ENCODE data around the gene CD160. TPM values are rescaled to one million over a fixed set of nuclear protein-coding genes. Genes with fewer than 3 reads are reported as not detected.
"Not testable (repeated sequence)": the region's sequence is repeated elsewhere in the genome, so short reads cannot be mapped to it uniquely, and the experiment has no call there.

The CD160 gene
- total RNA-seq, 6 experiments from 2014 or later: 0.19 to 1.5 (median 0.91) TPM; not detected in 2

GRCh38 chr1:145764231-145764940, 45.1 kb downstream of the CD160 start:
- H3K4me3 ChIP-seq; H3K27me3 ChIP-seq; ATAC-seq; DNase-seq; H3K9me3 ChIP-seq; intact Hi-C loops (cut with DNase I); H3K36me3 ChIP-seq; H3K27ac ChIP-seq: not testable (repeated sequence)
- peaks cover 0 to 12% (median 5%) of the 10 kb centered on the region in 4 donors for H3K4me1 ChIP-seq
- 95% methylated on average over 5 of the region's 52 CpGs for WGBS (ENCODE audit: insufficient coverage, low coverage, low lambda C conversion rate, missing lambda C conversion rate)

- Histone ChIP-seq H3K4me1 (peaks cover 0 to 12% (median 5%) of the 10 kb centered on the region in 4 donors), H3K27ac (peak overlapping the region in 1 of 3 donors; percentile 27)
- H3K4me3 ChIP-seq; H3K9me3 ChIP-seq; H3K36me3 ChIP-seq; intact Hi-C loops (cut with DNase I); DNase-seq; H3K27me3 ChIP-seq: not testable (repeated sequence)
- peak in 1 of 4 donors; percentile 45 for ATAC-seq
- 23% methylated on average over 2 of the region's 3 CpGs for WGBS (ENCODE audit: insufficient coverage, low coverage, low lambda C conversion rate, missing lambda C conversion rate)
Observed at GRCh38 chr1:145765127-145765526, 45.8 kb downstream of the CD160 start.

DNA sequence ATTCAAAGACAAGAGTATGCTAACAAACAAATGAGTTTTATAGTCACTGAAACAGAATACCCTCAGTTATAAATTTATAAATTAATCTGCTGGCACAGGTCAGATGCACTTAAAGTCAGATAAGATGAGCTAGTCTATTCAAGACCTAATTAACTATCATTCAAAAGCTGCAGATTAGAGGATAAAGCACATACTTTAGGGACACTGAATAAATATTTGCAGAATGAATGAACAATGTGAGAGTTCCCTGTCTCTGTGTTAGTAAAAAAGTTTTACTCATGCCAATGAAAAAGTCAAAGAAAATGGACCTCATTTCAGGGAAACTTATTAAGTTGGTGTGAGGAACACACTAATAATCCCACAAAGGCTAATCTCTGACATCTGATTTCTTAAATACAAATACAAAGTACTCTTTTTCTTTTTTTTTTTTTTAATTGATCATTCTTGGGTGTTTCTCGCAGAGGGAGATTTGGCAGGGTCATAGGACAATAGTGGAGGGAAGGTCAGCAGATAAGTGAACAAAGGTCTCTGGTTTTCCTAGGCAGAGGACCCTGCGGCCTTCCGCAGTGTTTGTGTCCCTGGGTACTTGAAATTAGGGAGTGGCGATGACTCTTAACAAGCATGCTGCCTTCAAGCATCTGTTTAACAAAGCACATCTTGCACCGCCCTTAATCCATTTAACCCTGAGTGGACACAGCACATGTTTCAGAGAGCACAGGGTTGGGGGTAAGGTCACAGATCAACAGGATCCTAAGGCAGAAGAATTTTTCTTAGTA, 46.5 kb downstream of the CD160 start:
- H3K9me3 ChIP-seq; intact Hi-C loops (cut with DNase I); H3K27me3 ChIP-seq; H3K4me3 ChIP-seq; H3K36me3 ChIP-seq; DNase-seq: not testable (repeated sequence)
- peak in 3 of 4 donors; percentile 26 to 69 (median 64) for ATAC-seq
- H3K4me1 ChIP-seq: peaks cover 0 to 12% (median 5%) of the 10 kb centered on the region in 4 donors
- peak overlapping the region in 1 of 3 donors; percentile 27 for H3K27ac ChIP-seq
- 20% methylated on average over 1 of the region's 5 CpGs for WGBS (ENCODE audit: insufficient coverage, low coverage, low lambda C conversion rate, missing lambda C conversion rate)

DNA sequence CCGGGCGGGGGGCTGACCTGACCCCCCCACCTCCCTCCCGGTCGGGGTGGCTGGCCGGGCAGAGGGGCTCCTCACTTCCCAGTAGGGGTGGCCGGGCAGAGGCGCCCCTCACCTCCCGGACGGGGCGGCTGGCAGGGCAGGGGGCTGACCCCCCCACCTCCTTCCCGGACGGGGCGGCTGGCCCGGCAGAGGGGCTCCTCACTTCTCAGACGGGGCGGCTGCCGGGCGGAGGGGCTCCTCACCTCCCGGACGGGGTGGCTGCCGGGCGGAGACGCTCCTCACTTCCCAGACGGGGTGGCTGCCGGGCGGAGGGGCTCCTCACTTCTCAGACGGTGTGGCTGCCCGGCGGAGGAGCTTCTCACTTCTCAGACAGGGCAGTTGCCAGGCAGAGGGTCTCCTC, 47.6 kb downstream of the CD160 start:
- DNase-seq; H3K4me3 ChIP-seq; ATAC-seq; H3K27ac ChIP-seq; intact Hi-C loops (cut with DNase I); H3K27me3 ChIP-seq; H3K9me3 ChIP-seq: not testable (repeated sequence)
- Histone ChIP-seq H3K36me3 (peaks cover 0 to 14% (median 0%) of the 10 kb centered on the region in 4 donors), H3K4me1 (peaks cover 0 to 10% (median 5%) of the 10 kb centered on the region in 4 donors)
- no CpG with 5 or more reads among the region's 29 CpGs for WGBS (ENCODE audit: insufficient coverage, low coverage, low lambda C conversion rate, missing lambda C conversion rate)

GRCh38 chr1:145768004-145768403, 48.7 kb downstream of the CD160 start:
- H3K36me3 ChIP-seq: peaks cover 0 to 14% (median 0%) of the 10 kb centered on the region in 4 donors
- H3K4me1 ChIP-seq; ATAC-seq; DNase-seq; H3K27ac ChIP-seq; H3K27me3 ChIP-seq; intact Hi-C loops (cut with DNase I); H3K4me3 ChIP-seq; H3K9me3 ChIP-seq: not testable (repeated sequence)
- 100% methylated on average over 4 of the region's 10 CpGs for WGBS (ENCODE audit: insufficient coverage, low coverage, low lambda C conversion rate, missing lambda C conversion rate)

GRCh38 chr1:145771056-145771455, 51.8 kb downstream of the CD160 start:
- intact Hi-C loops (cut with DNase I): no loop called here
- H3K36me3 ChIP-seq: peaks cover 0 to 14% (median 0%) of the 10 kb centered on the region in 4 donors
- DNase-seq (no peak), ATAC-seq (no peak)
- H3K9me3 ChIP-seq: no peaks in the 10 kb centered on the region
- WGBS (ENCODE audit: insufficient coverage, low coverage, low lambda C conversion rate, missing lambda C conversion rate): no CpG with 5 or more reads among the region's 1 CpG
- H3K4me1 ChIP-seq: peaks cover 0 to under 1% (median 0%) of the 10 kb centered on the region in 4 donors
- H3K27me3 ChIP-seq: no peaks in the 10 kb centered on the region
- H3K4me3 ChIP-seq: no peak overlapping the region
- TF ChIP-seq, protein P1, sequence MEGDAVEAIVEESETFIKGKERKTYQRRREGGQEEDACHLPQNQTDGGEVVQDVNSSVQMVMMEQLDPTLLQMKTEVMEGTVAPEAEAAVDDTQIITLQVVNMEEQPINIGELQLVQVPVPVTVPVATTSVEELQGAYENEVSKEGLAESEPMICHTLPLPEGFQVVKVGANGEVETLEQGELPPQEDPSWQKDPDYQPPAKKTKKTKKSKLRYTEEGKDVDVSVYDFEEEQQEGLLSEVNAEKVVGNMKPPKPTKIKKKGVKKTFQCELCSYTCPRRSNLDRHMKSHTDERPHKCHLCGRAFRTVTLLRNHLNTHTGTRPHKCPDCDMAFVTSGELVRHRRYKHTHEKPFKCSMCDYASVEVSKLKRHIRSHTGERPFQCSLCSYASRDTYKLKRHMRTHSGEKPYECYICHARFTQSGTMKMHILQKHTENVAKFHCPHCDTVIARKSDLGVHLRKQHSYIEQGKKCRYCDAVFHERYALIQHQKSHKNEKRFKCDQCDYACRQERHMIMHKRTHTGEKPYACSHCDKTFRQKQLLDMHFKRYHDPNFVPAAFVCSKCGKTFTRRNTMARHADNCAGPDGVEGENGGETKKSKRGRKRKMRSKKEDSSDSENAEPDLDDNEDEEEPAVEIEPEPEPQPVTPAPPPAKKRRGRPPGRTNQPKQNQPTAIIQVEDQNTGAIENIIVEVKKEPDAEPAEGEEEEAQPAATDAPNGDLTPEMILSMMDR (IDR thresholded peaks at IDR 0.05): no peak
- no peak for TF ChIP-seq POLR2A (IDR thresholded peaks at IDR 0.05)
- H3K27ac ChIP-seq: no peak overlapping the region

DNA sequence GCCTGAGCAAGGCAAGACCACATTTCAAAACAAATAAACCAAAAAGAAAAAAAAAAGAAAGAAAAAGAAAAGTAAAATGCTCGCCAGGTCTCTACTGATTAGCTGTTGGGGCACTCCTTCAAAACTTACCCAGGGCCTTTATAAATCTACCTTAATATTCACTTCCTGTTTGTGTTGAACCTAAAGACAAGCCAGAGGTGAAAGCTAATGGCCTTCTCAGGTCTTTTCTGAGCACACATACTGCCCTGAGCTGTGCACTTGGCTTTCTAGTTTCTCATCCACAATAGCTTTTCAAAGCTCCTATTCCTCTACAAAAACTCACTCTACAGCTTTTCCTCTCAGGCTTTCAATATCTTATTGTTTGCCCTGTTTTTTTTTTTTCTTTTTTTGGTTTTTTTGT, 54.1 kb downstream of the CD160 start:
- Histone ChIP-seq H3K9me3 (no peaks in the 10 kb centered on the region), H3K4me1 (no peaks in the 10 kb centered on the region), H3K36me3 (peaks cover 0 to 14% (median 0%) of the 10 kb centered on the region in 4 donors), H3K4me3 (no peak overlapping the region), H3K27ac (no peak overlapping the region), H3K27me3 (no peaks in the 10 kb centered on the region)
- 88% methylated on average over 1 of the region's 1 CpG for WGBS (ENCODE audit: insufficient coverage, low coverage, low lambda C conversion rate, missing lambda C conversion rate)
- DNase-seq: no peak
- intact Hi-C loops (cut with DNase I): no loop called here
- ATAC-seq: no peak
- TF ChIP-seq, protein P1 (IDR thresholded peaks at IDR 0.05): no peak
- TF ChIP-seq POLR2A (IDR thresholded peaks at IDR 0.05): no peak
